SK-N-SH treated with all-trans-retinoic acid at 6 μM for 48 hours (cell line): ENCODE results near the gene SPIN4.
"Not testable (repeated sequence)": the region's sequence is repeated elsewhere in the genome, so short reads cannot be mapped to it uniquely, and the experiment has no call there.

Source experiments
- CSDC2 ChIP-seq: fragments of 250-450 bp; sonication (Bioruptor Pico); IDR thresholded peaks from 2 replicates; pipeline ENCODE4 v1.5.0; 2020; ENCODE audit warnings: mild to moderate bottlenecking, moderate library complexity
- PPARA ChIP-seq: fragments of 250-450 bp; sonication (Bioruptor Pico); IDR thresholded peaks from 2 replicates; pipeline ENCODE4 v1.5.0; 2020; ENCODE audit warnings: mild to moderate bottlenecking, borderline replicate concordance
- RARB ChIP-seq: fragments of 250-450 bp; sonication (Bioruptor Pico); IDR thresholded peaks from 2 replicates; pipeline ENCODE4 v1.8.0; 2021; ENCODE audit warnings: mild to moderate bottlenecking, moderate library complexity
- SNAI2 ChIP-seq: fragments of 250-450 bp; sonication (Bioruptor Pico); IDR thresholded peaks from 2 replicates; pipeline ENCODE4 v1.5.0; 2020; ENCODE audit warnings: mild to moderate bottlenecking, moderate library complexity
- ZC3H10 ChIP-seq: fragments of 250-450 bp; sonication (Bioruptor Pico); IDR thresholded peaks from 2 replicates; pipeline ENCODE4 v1.5.1; 2021; ENCODE audit warnings: mild to moderate bottlenecking, moderate library complexity
- ZFP3 ChIP-seq: fragments of 250-450 bp; sonication (Bioruptor Pico); IDR thresholded peaks from 2 replicates; pipeline ENCODE4 v1.5.0; 2020; ENCODE audit warnings: mild to moderate bottlenecking, moderate library complexity
- ZNF565 ChIP-seq: fragments of 450-650 bp; formaldehyde crosslinking; conservative IDR thresholded peaks from 2 replicates; pipeline ENCODE4 v1.5.0; 2020; ENCODE audit warnings: low read depth, mild to moderate bottlenecking, moderate library complexity
- ZNF70 ChIP-seq: fragments of 450-650 bp; formaldehyde crosslinking; IDR thresholded peaks from 2 replicates; pipeline ENCODE4 v1.5.0; 2020; ENCODE audit warnings: mild to moderate bottlenecking, moderate library complexity
- ZNF8 ChIP-seq: fragments of 450-650 bp; formaldehyde crosslinking; IDR thresholded peaks from 2 replicates; pipeline ENCODE4 v1.5.0; 2020; ENCODE audit warnings: mild to moderate bottlenecking, moderate library complexity
- TF ChIP-seq, protein P1 (sequence below): fragments of 250-450 bp; sonication (Bioruptor Pico); IDR thresholded peaks from 2 replicates; pipeline ENCODE4 v1.8.0; 2021; ENCODE audit warnings: low read depth, mild to moderate bottlenecking, moderate library complexity, borderline replicate concordance
- TF ChIP-seq, protein P2 (sequence below): fragments of 250-450 bp; sonication (Bioruptor Pico); IDR thresholded peaks from 2 replicates; pipeline ENCODE4 v1.8.0; 2020; ENCODE audit warnings: mild to moderate bottlenecking, moderate library complexity, borderline replicate concordance

DNA sequence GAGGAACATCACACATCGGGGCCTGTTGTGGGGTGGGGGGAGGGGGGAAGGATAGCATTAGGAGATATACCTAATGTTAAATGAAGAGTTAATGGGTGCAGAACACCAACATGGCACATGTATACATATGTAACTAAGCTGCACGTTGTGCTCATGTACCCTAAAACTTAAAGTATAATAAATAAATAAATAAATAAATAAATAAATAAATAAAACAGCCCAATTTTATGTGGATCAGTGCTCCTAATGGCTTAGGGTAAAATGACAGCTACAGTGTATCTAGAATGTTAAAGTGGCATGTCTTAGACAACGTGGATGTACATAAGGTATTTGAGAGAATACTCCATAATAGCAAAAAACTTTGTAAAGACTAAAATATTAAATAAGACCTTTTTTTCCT is 21.9 kb upstream of the SPIN4 start:
- TF ChIP-seq SNAI2; ZC3H10; PPARA (CRISPR knock-in tag); ZNF70 (CRISPR knock-in tag); RARB (CRISPR knock-in tag); ZNF565 (CRISPR knock-in tag); ZFP3 (CRISPR knock-in tag); ZNF8 (CRISPR knock-in tag); CSDC2: not testable (repeated sequence)
- TF ChIP-seq, protein P1, sequence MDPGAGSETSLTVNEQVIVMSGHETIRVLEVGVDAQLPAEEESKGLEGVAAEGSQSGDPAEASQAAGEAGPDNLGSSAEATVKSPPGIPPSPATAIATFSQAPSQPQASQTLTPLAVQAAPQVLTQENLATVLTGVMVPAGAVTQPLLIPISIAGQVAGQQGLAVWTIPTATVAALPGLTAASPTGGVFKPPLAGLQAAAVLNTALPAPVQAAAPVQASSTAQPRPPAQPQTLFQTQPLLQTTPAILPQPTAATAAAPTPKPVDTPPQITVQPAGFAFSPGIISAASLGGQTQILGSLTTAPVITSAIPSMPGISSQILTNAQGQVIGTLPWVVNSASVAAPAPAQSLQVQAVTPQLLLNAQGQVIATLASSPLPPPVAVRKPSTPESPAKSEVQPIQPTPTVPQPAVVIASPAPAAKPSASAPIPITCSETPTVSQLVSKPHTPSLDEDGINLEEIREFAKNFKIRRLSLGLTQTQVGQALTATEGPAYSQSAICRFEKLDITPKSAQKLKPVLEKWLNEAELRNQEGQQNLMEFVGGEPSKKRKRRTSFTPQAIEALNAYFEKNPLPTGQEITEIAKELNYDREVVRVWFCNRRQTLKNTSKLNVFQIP = not testable (repeated sequence)
- TF ChIP-seq, protein P2, sequence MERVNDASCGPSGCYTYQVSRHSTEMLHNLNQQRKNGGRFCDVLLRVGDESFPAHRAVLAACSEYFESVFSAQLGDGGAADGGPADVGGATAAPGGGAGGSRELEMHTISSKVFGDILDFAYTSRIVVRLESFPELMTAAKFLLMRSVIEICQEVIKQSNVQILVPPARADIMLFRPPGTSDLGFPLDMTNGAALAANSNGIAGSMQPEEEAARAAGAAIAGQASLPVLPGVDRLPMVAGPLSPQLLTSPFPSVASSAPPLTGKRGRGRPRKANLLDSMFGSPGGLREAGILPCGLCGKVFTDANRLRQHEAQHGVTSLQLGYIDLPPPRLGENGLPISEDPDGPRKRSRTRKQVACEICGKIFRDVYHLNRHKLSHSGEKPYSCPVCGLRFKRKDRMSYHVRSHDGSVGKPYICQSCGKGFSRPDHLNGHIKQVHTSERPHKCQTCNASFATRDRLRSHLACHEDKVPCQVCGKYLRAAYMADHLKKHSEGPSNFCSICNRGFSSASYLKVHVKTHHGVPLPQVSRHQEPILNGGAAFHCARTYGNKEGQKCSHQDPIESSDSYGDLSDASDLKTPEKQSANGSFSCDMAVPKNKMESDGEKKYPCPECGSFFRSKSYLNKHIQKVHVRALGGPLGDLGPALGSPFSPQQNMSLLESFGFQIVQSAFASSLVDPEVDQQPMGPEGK = not testable (repeated sequence)
